Islet precursor cell (in vitro differentiated cells): ENCODE results near the gene AKT1.
"Not testable (repeated sequence)": the region's sequence is repeated elsewhere in the genome, so short reads cannot be mapped to it uniquely, and the experiment has no call there.

Experiments
- DNase-seq: peaks from one replicate; pipeline ENCODE4 v3.0.0-alpha.2; 2018

AKT1 gene

GRCh38 chr14:104817930-104818713 is 22.6 kb upstream of the AKT1 start:
- no peak for DNase-seq

GRCh38 chr14:104816616-104816884 is 21.0 kb upstream of the AKT1 start:
- no peak for DNase-seq

- not testable (repeated sequence) for DNase-seq
Measured at GRCh38 chr14:104814701-104815100, 19.2 kb upstream of the AKT1 start.

- DNase-seq, result no peak
Measured at GRCh38 chr14:104813286-104813685, 17.7 kb upstream of the AKT1 start.

- no peak for DNase-seq
Measured at GRCh38 chr14:104810316-104810715, 14.8 kb upstream of the AKT1 start.

- DNase-seq, result no peak
Measured at GRCh38 chr14:104808456-104808855, 12.9 kb upstream of the AKT1 start.

GRCh38 chr14:104806625-104807465 is 11.3 kb upstream of the AKT1 start:
- no peak for DNase-seq

GRCh38 chr14:104805941-104806624 is 10.5 kb upstream of the AKT1 start:
- DNase-seq, result no peak

GRCh38 chr14:104805326-104805678 is 9.8 kb upstream of the AKT1 start:
- no peak for DNase-seq

- no peak for DNase-seq
Measured at GRCh38 chr14:104804481-104805325, 9.2 kb upstream of the AKT1 start.

- no peak for DNase-seq
Measured at GRCh38 chr14:104803912-104804410, 8.4 kb upstream of the AKT1 start.

- no peak for DNase-seq
Measured at GRCh38 chr14:104803280-104803911, 7.8 kb upstream of the AKT1 start.

GRCh38 chr14:104802394-104803184 is 7.0 kb upstream of the AKT1 start:
- DNase-seq, result no peak

- no peak for DNase-seq
Measured at GRCh38 chr14:104801520-104802393, 6.2 kb upstream of the AKT1 start.

- DNase-seq, result peak; percentile 76
Measured at GRCh38 chr14:104800771-104801519, 5.4 kb upstream of the AKT1 start, which contains the start of gene ZBTB42. Gene ZBTB42, plus strand, starts transcription at chr14:104801101. Its CDS starts 97 bp downstream, at chr14:104801198.

- peak; percentile 86 for DNase-seq
Measured at GRCh38 chr14:104800015-104800770, 4.6 kb upstream of the AKT1 start.

GRCh38 chr14:104799244-104800014 is 3.9 kb upstream of the AKT1 start:
- peak; percentile 75 for DNase-seq
